CD4-positive, alpha-beta T cell treated with Interleukin-2 at 100 ng/mL for 4 hours (primary cell): ENCODE data around the gene EFCC1.

Source experiments
- DNase-seq: peaks from one replicate; pipeline ENCODE4 v3.0.0-alpha.2; 2020; ENCODE audit warnings: low spot score

EFCC1 gene

GRCh38 chr3:129014793-129015345 lies 13.8 kb downstream of the EFCC1 start:
- no peak for DNase-seq

GRCh38 chr3:129015388-129016105 lies 14.4 kb downstream of the EFCC1 start:
- DNase-seq = peak; percentile 49

GRCh38 chr3:129016356-129016719 lies 15.2 kb downstream of the EFCC1 start:
- peak; percentile 63 for DNase-seq

GRCh38 chr3:129016720-129017483 lies 15.8 kb downstream of the EFCC1 start:
- peak; percentile 59 for DNase-seq

GRCh38 chr3:129017484-129017899 lies 16.4 kb downstream of the EFCC1 start:
- no peak for DNase-seq

- no peak for DNase-seq
These were observed 17.2 kb downstream of the EFCC1 start for GRCh38 chr3:129018271-129018670.

- no peak for DNase-seq
These were observed 17.6 kb downstream of the EFCC1 start for GRCh38 chr3:129018751-129019150.

- no peak for DNase-seq
These were observed 18.2 kb downstream of the EFCC1 start for GRCh38 chr3:129019266-129019665.

GRCh38 chr3:129020691-129021090 lies 19.6 kb downstream of the EFCC1 start:
- no peak for DNase-seq

GRCh38 chr3:129021140-129021551 lies 20.0 kb downstream of the EFCC1 start:
- no peak for DNase-seq

GRCh38 chr3:129022114-129023007 lies 21.3 kb downstream of the EFCC1 start:
- DNase-seq = no peak

- DNase-seq = no peak
These were observed 21.9 kb downstream of the EFCC1 start for GRCh38 chr3:129023008-129023358.

- no peak for DNase-seq
These were observed 22.8 kb downstream of the EFCC1 start for GRCh38 chr3:129023909-129024308.

- no peak for DNase-seq
These were observed 24.0 kb downstream of the EFCC1 start for GRCh38 chr3:129025108-129025507.

- no peak for DNase-seq
These were observed 24.8 kb downstream of the EFCC1 start for GRCh38 chr3:129025691-129026435.

- peak; percentile 93 for DNase-seq
These were observed 25.8 kb downstream of the EFCC1 start for GRCh38 chr3:129026728-129027543.

- DNase-seq = no peak
These were observed 26.4 kb downstream of the EFCC1 start for GRCh38 chr3:129027544-129027880.

GRCh38 chr3:129028866-129029265 lies 27.8 kb downstream of the EFCC1 start:
- no peak for DNase-seq

GRCh38 chr3:129030611-129031010 lies 29.5 kb downstream of the EFCC1 start:
- DNase-seq = no peak

GRCh38 chr3:129031476-129032215 lies 30.5 kb downstream of the EFCC1 start:
- DNase-seq = no peak
